Heart right ventricle (tissue), 16 donors: ENCODE measurements around the gene ANKS1B. TPM values are rescaled to one million over a fixed set of nuclear protein-coding genes. Genes with fewer than 3 reads are reported as not detected.

Source experiments
- ATAC-seq, 8 donors: fragments of 200-7000 bp; cut with Tn5 transposase; one replicate each; pipeline ENCODE4 v1.9.1; 2020; ENCODE audit warnings: mild to moderate bottlenecking in 8 of 8, moderate library complexity in 8 of 8, moderate number of reproducible peaks in 1 of 8
- DNase-seq, 2 donors: peaks; one replicate each; pipeline ENCODE4 v3.0.0-alpha.2; 2020
- H3K27ac ChIP-seq, 10 donors: fragments of 200-600 bp; sonication (generic) in 2 of 10; one replicate each; pipeline versions ENCODE4 v1.5.0 to v1.8.0; 2020 to 2022; ENCODE audit warnings: mild to moderate bottlenecking in 3 of 10
- H3K27me3 ChIP-seq, 7 donors: fragments of 200-600 bp; one replicate each; pipeline ENCODE4 v1.8.0; 2021 to 2022; ENCODE audit warnings: mild to moderate bottlenecking in 2 of 7
- H3K36me3 ChIP-seq, 9 donors: fragments of 200-600 bp; sonication (generic) in 1 of 9; one replicate each; pipeline versions ENCODE4 v1.5.0 to v1.8.0; 2020 to 2022; ENCODE audit warnings: mild to moderate bottlenecking in 2 of 9
- H3K4me1 ChIP-seq, 9 donors: fragments of 200-600 bp; sonication (generic) in 1 of 9; one replicate each; pipeline versions ENCODE4 v1.5.0 to v1.8.0; 2020 to 2022; ENCODE audit warnings: mild to moderate bottlenecking in 4 of 9
- H3K4me3 ChIP-seq, 10 donors: fragments of 200-600 bp; sonication (generic) in 2 of 10; one replicate each; pipeline versions ENCODE4 v1.5.0 to v1.8.0; 2020 to 2022; ENCODE audit warnings: mild to moderate bottlenecking in 7 of 10, moderate library complexity in 2 of 10
- H3K9me3 ChIP-seq, 11 donors: fragments of 200-600 bp in 10 of 11; sonication (generic) in 2 of 11; one replicate each; pipeline versions ENCODE4 v1.5.0 to v1.8.0; 2013 to 2022; ENCODE audit warnings: mild to moderate bottlenecking in 2 of 11, control low read depth in 1 of 11, moderate library complexity in 1 of 11
- CTCF ChIP-seq, 9 donors: fragments of 200-600 bp; sonication (generic) in 2 of 9; IDR thresholded peaks; one replicate each; pipeline versions ENCODE4 v1.5.0 to v1.8.0; 2021 to 2022; ENCODE audit warnings: antibody characterized with exemption in 9 of 9, mild to moderate bottlenecking in 5 of 9, moderate library complexity in 1 of 9
- WGBS, 2 donors: extraction: QIAGEN DNeasy Blood & Tissue Kit; methylation state at CpG; one replicate each; pipeline ENCODE4 v1.1.7; 2013; ENCODE audit warnings: inconsistent platforms in 1 of 2; 5-methylcytosine and 5-hydroxymethylcytosine counted together
- intact Hi-C, 10 donors: fragments of 100-400 bp; cut with DNase I; formaldehyde crosslinking; loops; one replicate each; pipeline versions ENCODE4 v1.11.1 to v1.14.2; 2022
- polyA plus RNA-seq, 2 donors: library from polyadenylated mRNA; stranded (reverse); fragments of 200-250 nt; gene quantifications; one replicate each; pipeline ENCODE4 v1.2.3, GENCODE V29; 2013
- total RNA-seq, 10 donors: library from RNA; stranded (reverse); fragmentation: NEBNext Ultra II Directional in 3 of 10; extraction: Animal tissue kit (Norgen Biotek cat#: 25700) in 3 of 10; gene quantifications; one replicate each; pipeline versions ENCODE4 v1.2.1 to v1.2.4, GENCODE V29; 2021 to 2023
- donor health status: Arrhythmogenic right ventricular cardiomyopathy.
- donor health status: ischemic (EF 13 %, LVEDD 7.1; RV severe dilation, severe dysfunction).
- donor health status: healthy with polysubstance abuse.
- donor health status: DM: no; HTN: yes; CAD: no.
- donor health status: DM: no; HTN: no; CAD: no.
- donor health status: ischemic (EF 25% LVEDD 6.9; RV normal size, moderate dysfunction).
- donor health status: ischemic (EF 25% LVEDD 5.7; RV mildly dilated, moderate dysfunction).
- donor health status: healthy.
- donor health status: DM: yes; HTN: yes; CAD: no.
- donor health status: Ischemic cardiomyopathy.
- donor health status: ischemic (EF 35%, LVEDD 5.7; RV mildly dilated, moderate dysfunction).
- donor health status: nonischemic (EF 11% LVEDD 7.7; RV severe dilation, severe dysfunction).
- donor health status: DM: yes; HTN: yes; CAD: no.
- donor health status: PGD.
- donor health status: ischemic (EF 29% LVEDD 5.4; RV normal size, mild dysfunction).
- donor health status: nonischemic (EF 23%, LVEDD 6.1; RV moderate dilation, normal function).

ANKS1B gene
- total and polyA plus RNA-seq, 12 donors, result 0.58 to 4.8 (median 1.8) TPM

GRCh38 chr12:99977550-99977949 lies 7.2 kb downstream of the ANKS1B start:
- 79 to 82% methylated on average over 4 of the region's 4 CpGs for WGBS, 2 donors
- no peaks in the 10 kb centered on the region for H3K4me1 ChIP-seq
- intact Hi-C loops, result no loop called here
- H3K4me3 ChIP-seq, result no peak overlapping the region
- no peak for TF ChIP-seq CTCF (IDR thresholded peaks at IDR 0.05)
- no peak overlapping the region for H3K27ac ChIP-seq
- H3K27me3 ChIP-seq, result peaks cover 0 to 9% (median 0%) of the 10 kb centered on the region in 7 donors
- H3K36me3 ChIP-seq, result no peaks in the 10 kb centered on the region
- no peak for DNase-seq
- H3K9me3 ChIP-seq, result peaks cover 0 to 9% (median 0%) of the 10 kb centered on the region in 11 donors
- ATAC-seq, result no peak

GRCh38 chr12:99976762-99977161 lies 8.0 kb downstream of the ANKS1B start:
- Histone ChIP-seq H3K9me3 (peaks cover 0 to 16% (median 0%) of the 10 kb centered on the region in 11 donors), H3K4me3 (no peak overlapping the region), H3K27me3 (peaks cover 0 to 4% (median 0%) of the 10 kb centered on the region in 7 donors), H3K4me1 (no peaks in the 10 kb centered on the region), H3K27ac (no peak overlapping the region), H3K36me3 (no peaks in the 10 kb centered on the region)
- ATAC-seq (no peak), DNase-seq (no peak)
- no peak for TF ChIP-seq CTCF (IDR thresholded peaks at IDR 0.05)
- intact Hi-C loops, result no loop called here

GRCh38 chr12:99975321-99975720 lies 9.4 kb downstream of the ANKS1B start:
- Histone ChIP-seq H3K4me1 (no peaks in the 10 kb centered on the region), H3K4me3 (no peak overlapping the region), H3K36me3 (no peaks in the 10 kb centered on the region), H3K27ac (no peak overlapping the region), H3K27me3 (no peaks in the 10 kb centered on the region), H3K9me3 (peaks cover 0 to 16% (median 0%) of the 10 kb centered on the region in 11 donors)
- no peak for ATAC-seq
- no peak for DNase-seq
- WGBS, 2 donors, result 61% methylated on average over 2 of the region's 2 CpGs
- no peak for TF ChIP-seq CTCF (IDR thresholded peaks at IDR 0.05)
- intact Hi-C loops, result no loop called here

GRCh38 chr12:99974146-99974545 lies 10.6 kb downstream of the ANKS1B start:
- no peak overlapping the region for H3K4me3 ChIP-seq
- intact Hi-C loops, result no loop called here
- no peak for DNase-seq
- no peaks in the 10 kb centered on the region for H3K4me1 ChIP-seq
- H3K27ac ChIP-seq, result no peak overlapping the region
- peaks cover 0 to 16% (median 0%) of the 10 kb centered on the region in 11 donors for H3K9me3 ChIP-seq
- H3K36me3 ChIP-seq, result no peaks in the 10 kb centered on the region
- no peak for ATAC-seq
- TF ChIP-seq CTCF (IDR thresholded peaks at IDR 0.05), result no peak
- 82 to 86% methylated on average over 2 of the region's 2 CpGs for WGBS, 2 donors
- no peaks in the 10 kb centered on the region for H3K27me3 ChIP-seq
